Smooth muscle cell (in vitro differentiated cells): ENCODE measurements around the gene UVRAG. TPM values are rescaled to one million over a fixed set of nuclear protein-coding genes. Genes with fewer than 3 reads are reported as not detected.

Experiments
- DNase-seq: peaks from one replicate; lab custom pipeline; 2025; ENCODE audit not compliant: unreplicated experiment; lab: John Stamatoyannopoulos, UW
- H2AFZ ChIP-seq: fragments of 200-600 bp; sonication (generic); 2 replicates; pipeline ENCODE4 v1.6.0; 2016; ENCODE audit warnings: antibody characterized with exemption, low read depth, mild to moderate bottlenecking
- H3F3A ChIP-seq: fragments of 200-600 bp; sonication (generic); 2 replicates; pipeline ENCODE4 v1.6.0; 2017; ENCODE audit warnings: antibody characterized with exemption, low read depth
- H3K27ac ChIP-seq: fragments of 200-600 bp; sonication (generic); 2 replicates; pipeline ENCODE4 v1.5.1; 2016; ENCODE audit warnings: low read depth, mild to moderate bottlenecking
- H3K27me3 ChIP-seq: fragments of 200-600 bp; sonication (generic); 2 replicates; pipeline ENCODE4 v1.6.1; 2016; ENCODE audit warnings: low read depth, mild to moderate bottlenecking
- H3K36me3 ChIP-seq: fragments of 200-600 bp; sonication (generic); 2 replicates; pipeline ENCODE4 v1.5.1; 2016; ENCODE audit warnings: low read depth
- H3K4me1 ChIP-seq: fragments of 200-600 bp; sonication (generic); 2 replicates; pipeline ENCODE4 v1.5.1; 2016; ENCODE audit warnings: low read depth
- H3K4me2 ChIP-seq: fragments of 200-600 bp; sonication (generic); 2 replicates; pipeline ENCODE4 v1.6.0; 2016; ENCODE audit warnings: mild to moderate bottlenecking
- H3K4me3 ChIP-seq: fragments of 200-600 bp; sonication (generic); 2 replicates; pipeline ENCODE4 v1.5.1; 2016; ENCODE audit warnings: mild to moderate bottlenecking
- H3K79me2 ChIP-seq: fragments of 200-600 bp; sonication (generic); 2 replicates; pipeline ENCODE4 v1.6.0; 2016; ENCODE audit warnings: low read depth, mild to moderate bottlenecking
- H3K9ac ChIP-seq: fragments of 200-600 bp; sonication (generic); 2 replicates; pipeline ENCODE4 v1.6.0; 2016; ENCODE audit warnings: low read depth
- H3K9me3 ChIP-seq: fragments of 200-600 bp; sonication (generic); replicated peaks from 2 replicates; pipeline ENCODE4 v1.5.1; 2016; ENCODE audit warnings: low read depth
- H4K20me1 ChIP-seq: fragments of 200-600 bp; sonication (generic); 2 replicates; pipeline ENCODE4 v1.6.0; 2016; ENCODE audit warnings: low read depth
- CTCF ChIP-seq: fragments of 200-600 bp; sonication (generic); IDR thresholded peaks from 2 replicates; pipeline ENCODE4 v1.5.1; 2017; ENCODE audit warnings: borderline replicate concordance, mild to moderate bottlenecking, antibody characterized with exemption; ENCODE audit not compliant: insufficient read depth, poor library complexity, severe bottlenecking
- WGBS: methylation state at CpG from one replicate; pipeline ENCODE4 v1.1.7; 2016; ENCODE audit warnings: low lambda C conversion rate; 5-methylcytosine and 5-hydroxymethylcytosine counted together
- polyA plus RNA-seq: library from polyadenylated mRNA; unstranded; fragments of >200 nt; fragmentation: Nextera tagmentation; extraction: Ambion mirVana; gene quantifications from 2 replicates; pipeline ENCODE4 v1.2.1, GENCODE V29; 2016
- total RNA-seq: library from RNA; depleted of rRNA; stranded (reverse); fragments of >200 nt; gene quantifications from 2 replicates; pipeline ENCODE4 v1.2.3, GENCODE V29; 2014

The UVRAG gene
- total and polyA plus RNA-seq, 2 experiments from 2014 or later, result 12.9 to 20.2 TPM

DNA sequence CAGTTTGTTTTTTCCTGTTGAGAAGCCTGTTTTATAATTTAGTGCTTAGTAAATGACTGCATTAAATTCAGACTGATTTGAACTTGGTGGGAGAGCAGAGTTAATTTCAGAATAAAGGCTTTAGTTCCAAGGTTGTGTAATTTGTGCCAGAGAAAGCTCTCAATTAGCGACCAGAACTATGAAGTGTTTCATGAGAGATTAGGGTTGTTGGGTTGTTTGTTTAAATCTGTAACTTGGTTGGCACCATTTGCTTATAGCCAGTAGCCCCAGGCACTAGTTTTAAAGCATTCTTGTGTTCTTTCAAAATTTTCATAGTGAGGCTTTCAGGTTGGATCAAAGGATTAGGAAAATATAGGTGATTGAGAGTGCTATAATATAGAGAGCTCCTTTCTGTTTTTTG is 25.5 kb downstream of the UVRAG start:
- Histone ChIP-seq H3K4me3 (no peak overlapping the region), H3K27ac (no peak overlapping the region), H3K79me2 (peaks cover 25% of the 10 kb centered on the region), H3K9ac (no peak overlapping the region), H2AFZ (no peak overlapping the region), H3F3A (no peaks in the 10 kb centered on the region), H3K9me3 (no peaks in the 10 kb centered on the region), H3K4me1 (no peaks in the 10 kb centered on the region), H3K4me2 (no peak overlapping the region), H3K36me3 (no peaks in the 10 kb centered on the region), H4K20me1 (peaks cover 74% of the 10 kb centered on the region), H3K27me3 (no peaks in the 10 kb centered on the region)
- TF ChIP-seq CTCF, result no peak
- WGBS, result 50% methylated on average over 1 of the region's 1 CpG
- no peak for DNase-seq

DNA sequence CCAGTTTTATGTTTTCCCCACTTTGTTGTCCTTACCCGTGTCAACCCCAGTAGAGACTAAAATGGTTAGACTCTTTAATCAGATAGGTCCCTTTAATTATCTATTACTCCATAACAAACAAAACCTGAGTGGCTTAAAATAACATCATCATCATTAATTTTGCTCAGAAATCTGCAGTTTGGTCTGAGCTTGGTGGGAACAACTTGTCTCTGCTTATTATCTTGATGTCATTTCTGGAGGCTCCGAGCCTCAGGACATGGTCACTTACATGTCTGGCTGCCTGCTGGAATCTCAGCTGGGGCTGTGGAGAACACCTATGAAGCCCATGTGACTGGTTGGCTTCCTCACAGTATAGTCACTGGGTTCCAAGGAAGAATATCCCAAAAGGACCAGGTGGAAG is 26.7 kb downstream of the UVRAG start:
- no peak overlapping the region for H3K9ac ChIP-seq
- WGBS, result 83% methylated on average over 2 of the region's 2 CpGs
- no peak overlapping the region for H3K4me2 ChIP-seq
- peaks cover 31% of the 10 kb centered on the region for H3K79me2 ChIP-seq
- H3F3A ChIP-seq, result no peaks in the 10 kb centered on the region
- H2AFZ ChIP-seq, result no peak overlapping the region
- no peaks in the 10 kb centered on the region for H3K27me3 ChIP-seq
- H4K20me1 ChIP-seq, result peaks cover 63% of the 10 kb centered on the region
- DNase-seq, result no peak
- H3K4me1 ChIP-seq, result no peaks in the 10 kb centered on the region
- no peak overlapping the region for H3K27ac ChIP-seq
- H3K9me3 ChIP-seq, result no peaks in the 10 kb centered on the region
- no peak for TF ChIP-seq CTCF
- no peaks in the 10 kb centered on the region for H3K36me3 ChIP-seq
- H3K4me3 ChIP-seq, result no peak overlapping the region

DNA sequence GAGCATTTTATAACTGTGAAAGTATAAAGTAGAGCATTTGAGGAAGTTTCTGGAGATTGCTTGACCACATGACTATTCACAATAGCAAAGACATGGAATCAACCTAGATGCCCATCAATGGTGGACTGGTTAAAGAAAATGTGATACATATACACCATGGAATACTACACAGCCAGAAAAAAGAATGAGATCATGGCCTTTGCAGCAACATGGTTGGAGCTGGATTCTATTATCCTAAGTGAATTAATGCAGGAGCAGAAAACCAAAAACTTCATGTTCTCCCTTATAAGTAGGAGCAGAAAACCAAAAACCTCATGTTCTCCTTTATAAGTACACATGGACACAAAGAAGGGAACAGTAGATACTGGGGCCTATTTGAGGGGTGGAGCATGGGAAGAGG is 30.3 kb downstream of the UVRAG start:
- no peak overlapping the region for H3K27ac ChIP-seq
- H3K9ac ChIP-seq, result no peak overlapping the region
- no peak for TF ChIP-seq CTCF
- H3K9me3 ChIP-seq, result no peaks in the 10 kb centered on the region
- no peak overlapping the region for H3K4me2 ChIP-seq
- H3K4me1 ChIP-seq, result peaks cover 3% of the 10 kb centered on the region
- H3F3A ChIP-seq, result no peaks in the 10 kb centered on the region
- peaks cover 30% of the 10 kb centered on the region for H3K79me2 ChIP-seq
- H2AFZ ChIP-seq, result no peak overlapping the region
- no peaks in the 10 kb centered on the region for H3K27me3 ChIP-seq
- no peaks in the 10 kb centered on the region for H3K36me3 ChIP-seq
- DNase-seq, result no peak
- no peak overlapping the region for H3K4me3 ChIP-seq
- peaks cover 49% of the 10 kb centered on the region for H4K20me1 ChIP-seq

GRCh38 chr11:75849894-75850293 is 34.9 kb downstream of the UVRAG start:
- no peaks in the 10 kb centered on the region for H3K9me3 ChIP-seq
- H3K4me3 ChIP-seq, result no peak overlapping the region
- H3K27ac ChIP-seq, result no peak overlapping the region
- no peak overlapping the region for H3K9ac ChIP-seq
- DNase-seq, result no peak
- no peaks in the 10 kb centered on the region for H3K27me3 ChIP-seq
- H3K79me2 ChIP-seq, result peaks cover 19% of the 10 kb centered on the region
- H3F3A ChIP-seq, result no peaks in the 10 kb centered on the region
- H3K36me3 ChIP-seq, result no peaks in the 10 kb centered on the region
- peaks cover 11% of the 10 kb centered on the region for H3K4me1 ChIP-seq
- H2AFZ ChIP-seq, result no peak overlapping the region
- no peak overlapping the region for H3K4me2 ChIP-seq
- no peak for TF ChIP-seq CTCF
- peaks cover 36% of the 10 kb centered on the region for H4K20me1 ChIP-seq
